HepG2 (cell line): ENCODE data around the gene NGFR. TPM values are rescaled to one million over a fixed set of nuclear protein-coding genes. Genes with fewer than 3 reads are reported as not detected.
A peak's percentile ranks its signal among the peaks of the same experiment; 100 is the strongest.

Experiments used
- AGO2 ChIP-seq: fragments of 200-400 bp; formaldehyde crosslinking; optimal IDR thresholded peaks from 2 replicates; pipeline ENCODE3; 2017; ENCODE audit warnings: mild to moderate bottlenecking, low read depth, low read length, moderate library complexity
- ATF7-NPFF ChIP-seq: sonication (generic); formaldehyde crosslinking; IDR thresholded peaks from 2 replicates; pipeline ENCODE4 v1.8.1; 2023; ENCODE audit warnings: mild to moderate bottlenecking, low read depth, missing genetic modification reagents, moderate library complexity
- BRF2 ChIP-seq: sonication (generic); formaldehyde crosslinking; IDR thresholded peaks from 2 replicates; pipeline ENCODE4 v1.8.1; 2022; ENCODE audit warnings: mild to moderate bottlenecking, missing genetic modification reagents
- CHCHD3 ChIP-seq: sonication (generic); formaldehyde crosslinking; IDR thresholded peaks from 2 replicates; pipeline ENCODE4 v1.8.0; 2022; ENCODE audit warnings: mild to moderate bottlenecking, missing genetic modification reagents, moderate library complexity
- DNMT1 ChIP-seq: sonication (generic); formaldehyde crosslinking; IDR thresholded peaks from 2 replicates; pipeline ENCODE4 v1.5.1; 2020; ENCODE audit warnings: mild to moderate bottlenecking, missing genetic modification reagents
- HOXA9 ChIP-seq: sonication (generic); formaldehyde crosslinking; IDR thresholded peaks from 2 replicates; pipeline ENCODE4 v1.8.1; 2022; ENCODE audit warnings: missing genetic modification reagents, mild to moderate bottlenecking, moderate library complexity, borderline replicate concordance
- KLF9 ChIP-seq: IDR thresholded peaks from 2 replicates; pipeline ENCODE4 v1.6.1; 2016; ENCODE audit warnings: low read depth
- NFATC3 ChIP-seq: sonication (generic); formaldehyde crosslinking; IDR thresholded peaks from 2 replicates; pipeline ENCODE4 v1.5.1; 2020; ENCODE audit warnings: mild to moderate bottlenecking, missing genetic modification reagents
- NFE2L1 ChIP-seq: sonication (generic); formaldehyde crosslinking; IDR thresholded peaks from 2 replicates; pipeline ENCODE4 v1.4.0; 2020; ENCODE audit warnings: missing genetic modification reagents, mild to moderate bottlenecking, borderline replicate concordance
- NFKBIZ ChIP-seq: IDR thresholded peaks from 2 replicates; pipeline ENCODE4 v1.6.1; 2018; ENCODE audit warnings: missing genetic modification reagents, missing compliant biosample characterization
- PHF21A ChIP-seq: sonication (generic); formaldehyde crosslinking; IDR thresholded peaks from 2 replicates; pipeline ENCODE4 v1.5.0; 2020; ENCODE audit warnings: mild to moderate bottlenecking, missing genetic modification reagents
- POGZ ChIP-seq: sonication (generic); formaldehyde crosslinking; IDR thresholded peaks from 2 replicates; pipeline ENCODE4 v1.4.0; 2020; ENCODE audit warnings: mild to moderate bottlenecking, missing genetic modification reagents
- RFX3 ChIP-seq: IDR thresholded peaks from 2 replicates; pipeline ENCODE4 v1.6.1; 2016; ENCODE audit warnings: missing biosample characterization, missing genetic modification reagents
- SAFB2 ChIP-seq: sonication (generic); formaldehyde crosslinking; IDR thresholded peaks from 2 replicates; pipeline ENCODE4 v1.5.1; 2020; ENCODE audit warnings: missing genetic modification reagents, low read depth, mild to moderate bottlenecking, borderline replicate concordance
- SNAI1 ChIP-seq: sonication (generic); formaldehyde crosslinking; IDR thresholded peaks from 2 replicates; pipeline ENCODE4 v1.5.0; 2020; ENCODE audit warnings: mild to moderate bottlenecking, missing genetic modification reagents, borderline replicate concordance
- ZFY ChIP-seq: sonication (generic); formaldehyde crosslinking; IDR thresholded peaks from 2 replicates; pipeline ENCODE4 v1.4.0; 2020; ENCODE audit warnings: missing genetic modification reagents
- ZNF276 ChIP-seq: sonication (generic); formaldehyde crosslinking; IDR thresholded peaks from 2 replicates; pipeline ENCODE4 v1.4.0; 2020; ENCODE audit warnings: mild to moderate bottlenecking, low read depth, missing genetic modification reagents
- ZNF296 ChIP-seq: sonication (generic); formaldehyde crosslinking; conservative IDR thresholded peaks from 2 replicates; pipeline ENCODE4 v1.5.0; 2020; ENCODE audit warnings: mild to moderate bottlenecking, missing genetic modification reagents
- ZNF556 ChIP-seq: sonication (generic); formaldehyde crosslinking; IDR thresholded peaks from 2 replicates; pipeline ENCODE4 v1.4.0; 2020; ENCODE audit warnings: mild to moderate bottlenecking, missing genetic modification reagents, borderline replicate concordance
- ZNF777 ChIP-seq: sonication (generic); formaldehyde crosslinking; IDR thresholded peaks from 2 replicates; pipeline ENCODE4 v1.4.0; 2020; ENCODE audit warnings: missing genetic modification reagents
- ZNF788 ChIP-seq: sonication (generic); formaldehyde crosslinking; IDR thresholded peaks from 2 replicates; pipeline ENCODE4 v1.5.0; 2020; ENCODE audit warnings: mild to moderate bottlenecking, missing genetic modification reagents, borderline replicate concordance
- polyA plus RNA-seq, 8 experiments: library from polyadenylated mRNA; depleted of rRNA in 3 of 8; stranded (reverse) in 7 of 8; unstranded in 1 of 8; fragments of >200 nt; fragmentation: Illumina TruSeq in 4 of 8; extraction: Trizol in 4 of 8; gene quantifications; 2 replicates each; pipeline versions ENCODE4 v1.2.1 to v1.2.3, GENCODE V29; 2011 to 2016; ENCODE audit warnings: low read depth in 4 of 8, missing spikeins in 1 of 8, mixed read lengths in 1 of 8; ENCODE audit not compliant: insufficient read depth in 1 of 8
- total RNA-seq, 5 experiments: library from RNA; depleted of rRNA; stranded (reverse); fragments of >200 nt; fragmentation: Illumina TruSeq; extraction: Trizol; gene quantifications; 2 replicates each; pipeline ENCODE4 v1.2.3, GENCODE V29; 2016; ENCODE audit warnings: low read depth in 1 of 5
- TF ChIP-seq, protein P1 (sequence below): sonication (generic); formaldehyde crosslinking; IDR thresholded peaks from 2 replicates; pipeline ENCODE4 v1.8.0; 2022; ENCODE audit warnings: mild to moderate bottlenecking, missing genetic modification reagents, moderate library complexity
- TF ChIP-seq, protein P2 (sequence below): sonication (generic); formaldehyde crosslinking; IDR thresholded peaks from 2 replicates; pipeline ENCODE4 v1.8.1; 2023; ENCODE audit warnings: mild to moderate bottlenecking, missing genetic modification reagents
- TF ChIP-seq, protein P3 (sequence below): IDR thresholded peaks from 2 replicates; pipeline ENCODE4 v1.6.1; 2012; ENCODE audit warnings: low read depth, low read length, improper control_type of control experiment

Gene NGFR
- total and polyA plus RNA-seq, 2 of the 13 experiments (the other 11 are each of a cell fraction or from before 2014, with no cell fraction given): 1.1 to 1.8 TPM

GRCh38 chr17:49515196-49515770 lies 20.2 kb downstream of the NGFR start (continued):
- TF ChIP-seq SAFB2 (CRISPR knock-in tag) (peak; percentile 59; the same call in 1 of the 2 replicates), HOXA9 (no peak), NFATC3 (CRISPR knock-in tag) (0 out of 2 replicates have a peak, but pooled peaks have one; percentile 68), ZFY (CRISPR knock-in tag) (peak; percentile 99), ZNF777 (0 out of 2 replicates have a peak, but pooled peaks have one; percentile 34), KLF9 (0 out of 2 replicates have a peak, but pooled peaks have one; percentile 47), DNMT1 (no peak), NFKBIZ (CRISPR knock-in tag) (peak; percentile 75), BRF2 (no peak), POGZ (CRISPR knock-in tag) (0 out of 2 replicates have a peak, but pooled peaks have one; percentile 14), ZNF556 (CRISPR knock-in tag) (peak; percentile 37; the same call in 1 of the 2 replicates), NFE2L1 (CRISPR knock-in tag) (peak; percentile 87; the same call in 1 of the 2 replicates), ZNF788 (CRISPR knock-in tag) (peak; percentile 80; the same call in 1 of the 2 replicates), PHF21A (CRISPR knock-in tag) (no peak), SNAI1 (CRISPR knock-in tag) (no peak), RFX3 (CRISPR knock-in tag) (0 out of 2 replicates have a peak, but pooled peaks have one; percentile 12), CHCHD3 (CRISPR knock-in tag) (no peak), ZNF296 (peak; percentile 83; the same call in 1 of the 2 replicates), ZNF276 (CRISPR knock-in tag) (no peak), AGO2 (no peak), ATF7-NPFF (CRISPR knock-in tag) (peak; percentile 49)
- TF ChIP-seq, protein P1, sequence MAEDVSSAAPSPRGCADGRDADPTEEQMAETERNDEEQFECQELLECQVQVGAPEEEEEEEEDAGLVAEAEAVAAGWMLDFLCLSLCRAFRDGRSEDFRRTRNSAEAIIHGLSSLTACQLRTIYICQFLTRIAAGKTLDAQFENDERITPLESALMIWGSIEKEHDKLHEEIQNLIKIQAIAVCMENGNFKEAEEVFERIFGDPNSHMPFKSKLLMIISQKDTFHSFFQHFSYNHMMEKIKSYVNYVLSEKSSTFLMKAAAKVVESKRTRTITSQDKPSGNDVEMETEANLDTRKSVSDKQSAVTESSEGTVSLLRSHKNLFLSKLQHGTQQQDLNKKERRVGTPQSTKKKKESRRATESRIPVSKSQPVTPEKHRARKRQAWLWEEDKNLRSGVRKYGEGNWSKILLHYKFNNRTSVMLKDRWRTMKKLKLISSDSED (CRISPR knock-in tag): no peak
- TF ChIP-seq, protein P2, sequence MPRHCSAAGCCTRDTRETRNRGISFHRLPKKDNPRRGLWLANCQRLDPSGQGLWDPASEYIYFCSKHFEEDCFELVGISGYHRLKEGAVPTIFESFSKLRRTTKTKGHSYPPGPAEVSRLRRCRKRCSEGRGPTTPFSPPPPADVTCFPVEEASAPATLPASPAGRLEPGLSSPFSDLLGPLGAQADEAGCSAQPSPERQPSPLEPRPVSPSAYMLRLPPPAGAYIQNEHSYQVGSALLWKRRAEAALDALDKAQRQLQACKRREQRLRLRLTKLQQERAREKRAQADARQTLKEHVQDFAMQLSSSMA (CRISPR knock-in tag): peak; percentile 91; the same call in 1 of the 2 replicates
- TF ChIP-seq, protein P3, sequence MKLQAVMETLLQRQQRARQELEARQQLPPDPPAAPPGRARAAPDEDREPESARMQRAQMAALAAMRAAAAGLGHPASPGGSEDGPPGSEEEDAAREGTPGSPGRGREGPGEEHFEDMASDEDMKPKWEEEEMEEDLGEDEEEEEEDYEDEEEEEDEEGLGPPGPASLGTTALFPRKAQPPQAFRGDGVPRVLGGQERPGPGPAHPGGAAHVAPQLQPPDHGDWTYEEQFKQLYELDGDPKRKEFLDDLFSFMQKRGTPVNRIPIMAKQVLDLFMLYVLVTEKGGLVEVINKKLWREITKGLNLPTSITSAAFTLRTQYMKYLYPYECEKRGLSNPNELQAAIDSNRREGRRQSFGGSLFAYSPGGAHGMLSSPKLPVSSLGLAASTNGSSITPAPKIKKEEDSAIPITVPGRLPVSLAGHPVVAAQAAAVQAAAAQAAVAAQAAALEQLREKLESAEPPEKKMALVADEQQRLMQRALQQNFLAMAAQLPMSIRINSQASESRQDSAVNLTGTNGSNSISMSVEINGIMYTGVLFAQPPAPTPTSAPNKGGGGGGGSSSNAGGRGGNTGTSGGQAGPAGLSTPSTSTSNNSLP: no peak
